K562 (cell line): ENCODE results near the gene EIF3K. TPM values are rescaled to one million over a fixed set of nuclear protein-coding genes. Genes with fewer than 3 reads are reported as not detected.

ENCODE experiments used
- CBX8 ChIP-seq: fragments of 200-600 bp; sonication (generic); IDR thresholded peaks from 2 replicates; pipeline ENCODE4 v1.6.1; 2012; ENCODE audit warnings: borderline replicate concordance, mixed run types, low read depth, mild to moderate bottlenecking, moderate library complexity, mixed read lengths, low read length, control low read depth, inconsistent platforms; ENCODE audit not compliant: poor library complexity, severe bottlenecking; ENCODE audit errors: extremely low read depth
- CHD4 ChIP-seq: fragments of 200-600 bp; sonication (generic); IDR thresholded peaks from 3 replicates; pipeline ENCODE4 v1.6.1; 2012; ENCODE audit warnings: low read depth, mild to moderate bottlenecking, mixed read lengths, low read length, inconsistent platforms; ENCODE audit not compliant: insufficient read depth, insufficient replicate concordance, poor library complexity, severe bottlenecking
- COPS2 ChIP-seq: fragments of 450-650 bp; conservative IDR thresholded peaks from 2 replicates; pipeline ENCODE4 v1.6.1; 2016; ENCODE audit warnings: mild to moderate bottlenecking, moderate library complexity
- CREB5 ChIP-seq: fragments of 250-450 bp; sonication (Bioruptor Pico); IDR thresholded peaks from 2 replicates; pipeline ENCODE4 v1.5.0; 2020; ENCODE audit warnings: mild to moderate bottlenecking
- DACH1 ChIP-seq: fragments of 450-650 bp; IDR thresholded peaks from 2 replicates; pipeline ENCODE4 v1.6.1; 2018; ENCODE audit not compliant: partially characterized antibody
- ELF2 ChIP-seq: fragments of 250-450 bp; sonication (Bioruptor Pico); IDR thresholded peaks from 2 replicates; pipeline ENCODE4 v1.5.0; 2021; ENCODE audit warnings: mild to moderate bottlenecking
- GTF2F1 ChIP-seq: IDR thresholded peaks from 2 replicates; pipeline ENCODE4 v1.6.1; 2011; ENCODE audit warnings: low read depth, low read length, improper control_type of control experiment
- HOXB6 ChIP-seq: fragments of 250-450 bp; sonication (Bioruptor Pico); IDR thresholded peaks from 2 replicates; pipeline ENCODE4 v1.5.1; 2022; ENCODE audit warnings: mild to moderate bottlenecking, borderline replicate concordance
- JUND ChIP-seq, 2 experiments: IDR thresholded peaks; 2 replicates in 1 of 2; 3 replicates in 1 of 2; pipeline ENCODE4 v1.6.1; 2011; ENCODE audit warnings: borderline replicate concordance in 2 of 2, low read depth in 2 of 2, low read length in 2 of 2, improper control_type of control experiment in 1 of 2, missing biosample characterization in 1 of 2, missing genetic modification characterization in 1 of 2, missing genetic modification reagents in 1 of 2
- KAT2B ChIP-seq: IDR thresholded peaks from one replicate; pipeline ENCODE4 v1.6.1; 2012; ENCODE audit warnings: low read depth, mild to moderate bottlenecking, control low read depth, inconsistent platforms, low read length, moderate library complexity
- KLF6 ChIP-seq: fragments of 250-450 bp; sonication (Bioruptor Pico); IDR thresholded peaks from 2 replicates; pipeline ENCODE4 v1.4.0; 2020; ENCODE audit warnings: mild to moderate bottlenecking, moderate library complexity, borderline replicate concordance
- MCM5 ChIP-seq: fragments of 450-650 bp; IDR thresholded peaks from 2 replicates; pipeline ENCODE4 v1.6.1; 2016; ENCODE audit warnings: low read depth
- POLR2AphosphoS2 ChIP-seq: IDR thresholded peaks from 2 replicates; pipeline ENCODE4 v1.6.1; 2012; ENCODE audit warnings: low read length, improper control_type of control experiment
- SMARCA4 ChIP-seq: fragments of 450-650 bp; IDR thresholded peaks from 2 replicates; pipeline ENCODE4 v1.6.1; 2016
- TRIM25 ChIP-seq: fragments of 450-650 bp; IDR thresholded peaks from 2 replicates; pipeline ENCODE4 v1.7.0; 2016; ENCODE audit warnings: borderline replicate concordance
- UBTF ChIP-seq, 2 experiments: IDR thresholded peaks; 2 replicates each; pipeline ENCODE4 v1.6.1; 2012; ENCODE audit warnings: improper control_type of control experiment in 2 of 2, low read depth in 2 of 2, low read length in 2 of 2, borderline replicate concordance in 1 of 2
- ZBTB49 ChIP-seq: sonication (generic); formaldehyde crosslinking; IDR thresholded peaks from 2 replicates; pipeline ENCODE4 v1.8.0; 2022; ENCODE audit warnings: missing genetic modification reagents, mild to moderate bottlenecking, borderline replicate concordance
- ZEB2 ChIP-seq: fragments of 450-650 bp; IDR thresholded peaks from 2 replicates; pipeline ENCODE4 v1.6.1; 2016
- ZKSCAN8 ChIP-seq: fragments of 200-800 bp; sonication (Bioruptor generic); IDR thresholded peaks from 2 replicates; pipeline ENCODE4 v1.6.1; 2016; ENCODE audit warnings: missing genetic modification characterization, missing compliant biosample characterization
- ZNF77 ChIP-seq: fragments of 250-450 bp; sonication (Bioruptor Pico); IDR thresholded peaks from 2 replicates; pipeline ENCODE4 v1.5.0; 2020
- polyA plus RNA-seq, 8 experiments: library from polyadenylated mRNA; depleted of rRNA in 4 of 8; stranded (reverse) in 5 of 8; unstranded in 3 of 8; fragments of >200 nt; fragmentation: Nextera tagmentation in 2 of 8; fragmentation: Illumina TruSeq in 1 of 8; extraction: Ambion mirVana in 2 of 8; extraction: Trizol in 1 of 8; gene quantifications; 2 replicates each; pipeline versions ENCODE4 v1.2.1 to v1.2.3, GENCODE V29; 2011 to 2014; ENCODE audit warnings: inconsistent platforms in 1 of 8, missing spikeins in 1 of 8
- total RNA-seq, 7 experiments: library from RNA; depleted of rRNA in 6 of 7; stranded (reverse); fragments of >200 nt in 6 of 7; fragmentation: Illumina TruSeq in 2 of 7; extraction: Trizol in 2 of 7; gene quantifications; 2 replicates each; pipeline versions ENCODE4 v1.2.1 to v1.2.3, GENCODE V29; 2011 to 2021; ENCODE audit warnings: low replicate concordance in 1 of 7

The EIF3K gene
- total and polyA plus RNA-seq, 9 of the 15 experiments (the other 6 are each of a cell fraction or from before 2014, with no cell fraction given), result 387 to 1,827 (median 733) TPM

GRCh38 chr19:38647368-38647965 lies 28.5 kb downstream of the EIF3K start, which contains the start of gene ACTN4 (continued):
- TF ChIP-seq TRIM25, result no peak
- no peak for TF ChIP-seq HOXB6 (CRISPR knock-in tag)
- TF ChIP-seq POLR2AphosphoS2, result no peak
- no peak for TF ChIP-seq ZKSCAN8 (CRISPR knock-in tag)
- TF ChIP-seq JUND (IDR thresholded peaks at IDR 0.05; ENCODE audit: borderline replicate concordance, low read depth, low read length), result peak; percentile 59; the same call in 1 of the 2 replicates
- TF ChIP-seq JUND (tag; IDR thresholded peaks at IDR 0.05; ENCODE audit: borderline replicate concordance, low read depth, low read length), result 0 out of 3 replicates have a peak, but pooled peaks have one; percentile 43
- no peak for TF ChIP-seq CREB5 (CRISPR knock-in tag)
- no peak for TF ChIP-seq KLF6 (CRISPR knock-in tag)
- TF ChIP-seq CHD4, result no peak
- no peak for TF ChIP-seq GTF2F1
- TF ChIP-seq SMARCA4, result no peak
- TF ChIP-seq DACH1, result no peak
- no peak for TF ChIP-seq KAT2B
- TF ChIP-seq ZEB2, result no peak
- TF ChIP-seq UBTF (IDR thresholded peaks at IDR 0.05; ENCODE audit: borderline replicate concordance in 1 of 2, low read depth in 2 of 2, low read length in 2 of 2), result 0 out of 4 replicates have a peak, but pooled peaks have one; percentile 70
- TF ChIP-seq ELF2 (CRISPR knock-in tag), result no peak
- TF ChIP-seq ZBTB49 (CRISPR knock-in tag), result no peak
- TF ChIP-seq CBX8, result no peak
- no peak for TF ChIP-seq COPS2
- TF ChIP-seq ZNF77, result no peak
- TF ChIP-seq MCM5, result no peak
